NCI-H187 (cell line): ENCODE results near the gene CDK4.
A peak's percentile ranks its signal among the peaks of the same experiment; 100 is the strongest.

Source experiments
- DNase-seq, 2 experiments: peaks; one replicate each; lab custom pipeline; 2025; lab: John Stamatoyannopoulos, UW

CDK4 gene

DNA sequence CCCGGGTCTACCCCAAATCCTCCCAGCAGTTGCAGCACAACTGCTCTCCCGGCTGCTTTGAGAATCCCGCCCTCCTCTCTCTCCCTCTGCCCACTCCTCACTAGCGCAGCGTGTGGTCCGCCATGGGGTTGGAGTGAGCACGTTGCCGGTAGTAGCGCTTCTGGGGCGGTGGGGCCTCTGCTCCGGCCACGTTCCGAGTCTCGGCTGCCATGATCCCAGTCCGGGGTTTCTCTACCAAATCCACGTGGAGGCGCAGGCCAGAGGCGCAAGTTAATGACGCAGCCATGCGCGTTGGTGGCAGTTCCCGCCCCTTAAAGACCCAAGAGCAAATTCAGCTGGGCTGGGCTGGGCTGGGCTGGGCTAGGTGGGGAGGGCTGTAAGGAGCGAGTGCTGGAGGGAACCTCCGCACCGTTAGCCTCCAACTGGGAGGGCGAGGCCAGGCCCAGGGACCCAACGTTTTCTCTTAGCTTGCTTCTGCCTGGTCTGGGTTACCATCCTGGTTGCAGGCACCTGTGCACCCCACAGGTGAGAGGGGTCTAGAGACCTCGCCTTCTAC is 19.8 kb upstream of the CDK4 start, which contains the start of gene METTL1:
METTL1 (minus strand) TSS at position 233 of the 556 bp plus-strand sequence; CDS start at position 211, 22 bp downstream.
- DNase-seq: peak; percentile 92 to 95

DNA sequence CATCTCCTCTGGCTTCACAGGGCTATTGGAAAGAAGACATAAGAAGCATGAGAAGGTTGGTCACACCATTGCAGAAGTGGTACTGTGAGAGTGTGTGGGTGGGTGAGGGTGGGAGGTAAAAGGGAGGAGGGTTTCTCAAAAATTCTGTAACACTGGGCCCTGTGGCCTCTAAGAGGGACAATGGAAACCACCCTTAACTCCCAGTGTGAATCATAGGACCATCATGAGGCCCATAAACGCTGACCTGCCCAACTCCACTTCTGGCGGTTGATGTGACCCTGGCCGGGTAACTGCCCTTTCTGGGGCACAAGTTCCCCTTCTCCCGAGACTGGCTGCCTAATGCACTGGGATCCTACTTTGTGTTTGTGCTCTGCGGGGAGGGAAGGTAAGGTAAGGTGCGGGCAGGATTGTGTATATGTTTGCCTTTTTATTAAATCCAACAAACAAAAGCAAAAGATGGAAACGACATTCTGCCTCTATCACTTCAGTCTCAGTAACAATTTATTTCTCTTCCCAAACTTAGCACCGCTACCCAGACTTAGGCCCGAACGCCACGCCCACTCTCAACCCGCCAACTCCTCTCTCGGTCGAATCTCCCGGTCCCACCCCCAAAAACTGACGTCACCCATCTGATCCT is 19.2 kb upstream of the CDK4 start:
- DNase-seq: peak in 1 of 2 experiments; percentile 86

GRCh38 chr12:57770734-57771133 is 18.6 kb upstream of the CDK4 start:
- DNase-seq: no peak

- DNase-seq: no peak
Observed at GRCh38 chr12:57769594-57769993, 17.5 kb upstream of the CDK4 start.

DNA sequence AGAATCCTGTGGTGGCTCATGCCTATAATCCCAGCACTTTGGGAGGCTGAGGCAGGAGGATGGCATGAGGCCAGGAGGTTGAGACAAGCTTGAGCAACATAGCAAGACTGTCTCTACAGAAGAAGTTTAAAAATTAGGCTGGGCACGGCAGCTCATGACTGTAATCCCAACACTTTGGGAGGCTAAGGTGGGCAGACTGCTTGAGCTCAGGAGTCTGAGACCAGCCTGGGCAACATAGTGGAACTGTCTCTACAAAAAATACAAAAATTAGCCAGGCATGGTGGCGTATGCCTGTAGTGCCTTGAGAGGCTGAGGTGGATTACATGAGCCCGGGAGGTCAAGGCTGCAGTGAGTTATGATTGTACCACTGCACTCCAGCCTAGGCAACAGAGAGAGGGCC is 15.8 kb upstream of the CDK4 start:
- no peak for DNase-seq

- no peak for DNase-seq
Observed at GRCh38 chr12:57767305-57767698, 15.2 kb upstream of the CDK4 start.

- DNase-seq: no peak
Observed at GRCh38 chr12:57766464-57767304, 14.6 kb upstream of the CDK4 start, which contains the start of gene CYP27B1. Gene CYP27B1, minus strand, starts transcription at chr12:57767078. Its CDS starts 37 bp downstream, at chr12:57767041.

DNA sequence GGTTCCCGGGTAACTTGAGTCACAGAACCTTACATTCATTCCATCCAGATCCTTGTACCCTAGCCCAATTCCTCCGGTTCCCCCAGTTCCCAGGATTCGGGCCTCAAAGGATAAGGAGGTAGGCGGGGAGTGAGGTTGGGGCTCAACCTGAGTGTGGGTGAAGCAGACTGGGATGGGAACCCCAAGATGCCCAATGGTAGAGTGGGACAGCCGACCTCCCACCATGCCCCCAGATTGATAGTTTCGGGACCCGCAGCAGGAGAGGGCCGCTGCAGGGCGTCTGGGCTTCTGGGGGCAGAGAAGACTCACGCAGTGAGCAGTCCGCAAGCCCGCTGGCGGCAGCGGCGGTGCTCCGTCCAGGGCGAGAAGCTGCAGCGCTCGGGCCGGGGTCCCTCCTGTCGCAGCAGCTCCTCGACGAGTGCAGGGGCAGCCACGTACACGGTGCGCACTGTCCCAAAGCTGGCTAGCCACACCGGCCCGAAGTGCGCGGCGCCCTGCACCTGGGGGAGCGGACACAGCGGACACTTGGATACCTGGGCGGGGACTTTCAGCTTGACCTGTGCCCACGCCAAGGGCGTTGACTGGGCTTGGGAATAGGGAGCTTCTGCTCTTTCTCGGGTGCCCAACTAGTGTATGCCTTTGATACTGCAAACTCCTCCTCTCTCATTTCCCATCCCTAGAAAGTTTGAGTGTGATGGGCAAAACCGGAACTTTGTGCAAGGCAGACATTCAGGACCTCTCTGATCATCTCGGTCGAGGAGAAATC is 13.8 kb upstream of the CDK4 start:
- no peak for DNase-seq

DNA sequence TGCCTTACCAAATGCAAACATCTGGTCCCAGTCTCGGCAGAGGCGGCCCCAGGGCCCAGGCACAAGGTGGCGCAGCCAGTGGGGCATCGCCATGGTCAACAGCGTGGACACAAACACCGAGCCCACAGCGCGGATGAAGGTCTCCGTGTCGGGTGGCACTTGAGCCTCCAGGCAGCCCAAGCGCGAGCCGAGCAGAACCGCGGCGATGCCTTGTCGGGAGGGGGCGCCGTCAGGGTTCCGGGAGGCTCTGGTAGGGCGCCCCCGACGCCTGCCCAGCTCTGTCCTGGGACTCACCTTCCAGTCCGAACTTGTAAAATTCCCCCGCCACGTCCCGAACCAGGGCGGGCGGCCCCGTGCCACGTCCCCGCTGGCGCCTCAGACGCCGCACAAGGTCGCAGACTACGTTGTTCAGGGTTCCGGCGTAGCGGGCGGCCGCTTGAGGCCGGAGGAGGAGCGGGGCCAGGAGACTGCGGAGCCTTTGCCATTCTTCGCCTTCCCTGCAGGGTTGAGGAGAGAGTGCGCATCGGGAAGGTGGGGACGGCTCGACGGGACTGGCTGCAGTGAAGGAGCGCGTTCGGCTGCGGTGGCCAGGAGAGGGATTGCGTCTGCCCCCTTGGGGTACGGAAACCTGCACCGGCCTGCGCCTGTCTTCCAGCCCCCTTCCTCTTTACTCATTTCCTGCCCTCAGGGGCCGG is 13.0 kb upstream of the CDK4 start:
- no peak for DNase-seq

DNA sequence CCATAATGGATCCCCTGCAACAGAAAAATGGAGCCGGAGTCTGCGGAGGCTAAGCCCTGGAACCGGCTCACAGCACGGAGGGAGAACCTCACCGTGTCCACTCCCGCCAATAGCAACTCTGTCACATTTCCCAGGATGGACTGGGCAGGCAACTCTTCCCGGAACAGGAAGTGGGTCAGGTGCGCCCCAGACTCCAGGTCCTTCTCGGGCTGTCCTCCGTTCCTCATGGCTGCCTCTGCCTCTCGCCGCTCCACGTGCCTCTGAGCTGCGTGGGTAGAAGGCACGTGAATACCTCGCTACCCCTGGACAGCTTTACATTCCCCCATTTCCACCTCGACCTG is 12.5 kb upstream of the CDK4 start:
- DNase-seq: no peak

DNA sequence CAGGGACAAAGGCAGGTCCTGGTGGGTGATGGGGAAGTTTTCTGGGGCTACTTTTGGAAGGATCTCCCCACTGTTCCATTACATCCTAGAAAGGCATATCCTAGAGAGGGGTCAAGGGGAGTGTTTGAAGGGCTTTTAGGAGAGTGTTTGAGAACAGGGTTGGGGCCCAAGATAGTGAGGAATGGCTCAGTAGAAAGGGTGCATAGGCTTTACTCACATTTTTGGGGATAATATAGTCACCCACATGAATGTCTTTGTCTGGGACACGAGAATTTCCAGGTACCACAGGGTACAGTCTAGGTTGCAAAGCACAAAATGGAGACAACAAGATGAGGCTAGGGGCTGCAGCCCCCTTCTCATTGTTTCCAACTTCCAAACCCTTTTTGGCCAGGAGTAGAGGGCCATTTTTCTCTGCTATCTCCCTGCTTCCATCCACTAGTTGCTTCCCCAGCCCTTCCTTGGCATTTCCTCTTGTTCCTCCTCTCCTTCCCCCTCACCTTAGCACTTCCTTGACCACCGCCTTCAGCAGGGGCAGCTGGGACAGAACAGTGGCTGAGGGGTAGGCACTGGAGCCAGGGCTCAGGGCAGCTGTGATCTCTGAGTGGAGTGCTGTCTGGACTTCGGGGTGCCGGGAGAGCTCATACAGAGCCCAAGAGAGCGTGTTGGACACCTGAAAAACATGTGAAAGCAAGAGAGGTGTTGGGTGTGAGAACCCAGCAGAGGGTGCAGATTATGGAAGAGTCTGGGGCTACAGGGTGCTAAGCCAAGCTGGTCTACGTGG is 12.0 kb upstream of the CDK4 start:
- no peak for DNase-seq

DNA sequence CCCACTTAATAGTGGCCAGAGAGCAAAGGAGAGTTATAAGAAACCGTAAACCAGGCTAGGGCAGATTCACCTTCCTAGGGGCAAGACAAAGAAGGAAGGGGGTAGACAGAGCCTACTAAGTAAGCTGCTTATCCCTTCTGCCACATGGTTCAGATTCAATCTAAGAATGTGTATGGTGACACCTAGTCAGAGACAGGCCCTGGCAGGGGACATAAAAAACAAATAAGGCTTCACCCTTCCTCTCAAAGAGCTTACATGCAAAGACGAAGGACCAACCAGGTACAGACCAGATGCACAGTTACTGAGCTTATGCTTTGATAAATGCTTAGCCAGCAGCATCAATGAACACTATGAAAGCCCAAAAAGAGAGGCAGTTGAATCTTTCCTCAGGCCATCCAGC is 10.4 kb upstream of the CDK4 start:
- DNase-seq: no peak

- no peak for DNase-seq
Observed at GRCh38 chr12:57761391-57761998, 9.4 kb upstream of the CDK4 start.

DNA sequence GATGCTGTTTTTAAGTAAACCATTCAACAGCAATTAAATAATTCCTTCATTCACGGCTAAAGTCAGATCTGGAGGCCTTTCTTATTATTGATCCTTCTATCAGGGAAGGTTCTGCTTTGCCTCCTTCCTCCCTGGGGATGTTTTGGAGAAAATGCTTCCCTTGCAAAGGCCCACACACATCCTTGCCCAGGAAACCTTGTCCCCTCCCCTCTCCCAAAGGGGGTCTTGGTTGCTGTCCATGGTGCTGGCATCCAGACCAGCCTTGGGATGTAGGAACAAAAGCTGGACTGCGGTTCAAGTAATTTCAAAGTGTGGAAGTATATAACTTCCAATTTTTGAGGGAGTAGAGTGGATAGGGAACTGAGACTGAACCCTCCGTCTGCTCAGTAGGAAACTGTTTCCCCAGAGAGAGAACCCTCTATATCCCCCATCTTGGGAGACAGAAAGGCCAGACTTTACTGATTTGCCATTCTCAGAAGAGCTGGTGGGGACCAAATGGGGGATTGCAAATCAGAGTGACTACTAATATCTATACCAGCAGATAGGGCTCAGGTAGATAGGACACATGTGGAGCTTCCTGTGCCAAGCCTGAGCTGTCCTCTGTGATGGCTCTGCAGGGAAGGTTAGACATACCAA is 8.4 kb upstream of the CDK4 start:
- DNase-seq: no peak

DNA sequence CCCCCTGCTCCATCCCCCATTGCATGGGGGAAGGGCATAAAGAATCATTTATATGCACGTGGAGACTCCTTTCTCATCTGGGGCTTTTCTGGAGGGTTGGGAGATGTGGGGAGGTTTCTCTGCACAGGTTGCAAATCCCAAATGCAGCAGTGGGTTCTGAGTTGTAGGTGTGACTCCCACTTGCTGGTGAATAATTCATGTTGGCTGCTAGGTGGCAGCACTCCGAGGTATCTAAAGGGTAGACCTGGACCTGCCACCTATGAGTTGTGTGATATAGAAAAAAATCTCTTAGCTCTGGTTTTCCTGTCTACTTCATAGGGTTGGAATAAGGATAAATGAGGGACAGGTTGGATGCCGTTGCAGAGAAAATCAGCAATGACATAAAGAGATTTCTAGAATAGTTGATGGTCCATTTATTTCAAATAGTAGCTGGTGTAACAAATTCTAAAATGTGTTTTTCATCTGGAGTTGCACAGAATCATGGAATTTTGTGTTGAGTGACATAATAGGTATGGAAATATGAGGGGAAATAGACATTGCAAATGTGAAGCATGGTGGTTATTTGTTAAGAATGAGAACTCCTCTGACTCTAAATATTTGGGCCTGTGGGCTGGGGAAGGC is 7.4 kb upstream of the CDK4 start:
- DNase-seq: no peak

DNA sequence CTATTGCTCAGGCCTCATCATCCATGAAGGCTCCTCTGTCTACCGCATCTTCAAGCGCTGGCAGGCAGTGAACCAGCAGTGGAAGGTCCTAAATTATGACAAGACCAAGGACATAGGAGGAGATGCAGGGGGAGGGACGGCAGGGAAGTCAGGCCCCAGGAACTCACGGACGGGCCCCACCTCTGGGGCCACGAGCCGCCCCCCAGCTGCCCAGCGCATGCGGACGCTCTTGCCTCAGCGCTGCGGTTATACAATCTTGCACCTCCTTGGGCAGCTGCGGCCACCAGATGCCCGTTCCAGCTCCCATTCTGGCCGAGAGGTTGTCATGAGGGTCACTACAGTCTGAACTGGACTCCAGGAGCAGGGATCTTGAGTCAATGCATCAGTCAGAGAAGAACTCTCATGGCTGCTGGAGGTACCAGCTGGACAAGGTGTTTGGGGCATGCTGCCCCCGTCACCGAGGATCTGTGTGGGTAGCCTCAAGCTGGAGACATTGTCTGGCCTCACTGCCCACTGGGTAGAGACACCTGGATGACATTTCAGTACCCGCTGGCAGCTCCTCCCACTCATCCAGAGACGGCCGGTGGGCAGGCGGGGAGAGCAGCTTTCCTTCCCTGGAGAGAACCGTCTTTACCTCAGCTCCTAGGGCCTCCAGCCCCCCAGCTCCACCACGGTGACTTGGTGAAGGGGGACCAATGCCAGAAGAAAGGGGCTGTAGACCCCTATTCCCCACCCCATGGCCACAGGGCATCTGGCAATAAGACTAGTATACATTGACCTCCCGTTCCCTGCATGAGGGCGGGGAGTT is 6.6 kb upstream of the CDK4 start:
- no peak for DNase-seq

DNA sequence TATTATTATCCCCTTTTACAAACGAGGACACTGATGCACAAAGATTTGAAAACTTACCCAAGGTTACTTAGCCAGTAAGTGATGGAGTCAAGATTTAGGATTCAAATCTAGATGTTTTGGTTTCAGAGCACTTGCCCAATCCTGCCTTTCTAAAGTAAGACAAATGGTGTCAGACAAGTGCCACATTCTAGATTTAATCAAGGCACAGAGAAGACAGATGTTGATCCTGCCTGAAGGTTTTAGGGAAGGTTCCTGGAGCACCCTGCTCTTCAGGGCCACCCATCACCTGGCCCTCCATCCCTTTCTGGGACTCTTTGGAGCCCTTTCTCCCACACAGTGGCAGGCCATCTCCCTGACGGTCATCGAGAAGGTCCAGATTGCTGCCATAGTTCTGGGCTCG is 5.7 kb upstream of the CDK4 start:
- no peak for DNase-seq

DNA sequence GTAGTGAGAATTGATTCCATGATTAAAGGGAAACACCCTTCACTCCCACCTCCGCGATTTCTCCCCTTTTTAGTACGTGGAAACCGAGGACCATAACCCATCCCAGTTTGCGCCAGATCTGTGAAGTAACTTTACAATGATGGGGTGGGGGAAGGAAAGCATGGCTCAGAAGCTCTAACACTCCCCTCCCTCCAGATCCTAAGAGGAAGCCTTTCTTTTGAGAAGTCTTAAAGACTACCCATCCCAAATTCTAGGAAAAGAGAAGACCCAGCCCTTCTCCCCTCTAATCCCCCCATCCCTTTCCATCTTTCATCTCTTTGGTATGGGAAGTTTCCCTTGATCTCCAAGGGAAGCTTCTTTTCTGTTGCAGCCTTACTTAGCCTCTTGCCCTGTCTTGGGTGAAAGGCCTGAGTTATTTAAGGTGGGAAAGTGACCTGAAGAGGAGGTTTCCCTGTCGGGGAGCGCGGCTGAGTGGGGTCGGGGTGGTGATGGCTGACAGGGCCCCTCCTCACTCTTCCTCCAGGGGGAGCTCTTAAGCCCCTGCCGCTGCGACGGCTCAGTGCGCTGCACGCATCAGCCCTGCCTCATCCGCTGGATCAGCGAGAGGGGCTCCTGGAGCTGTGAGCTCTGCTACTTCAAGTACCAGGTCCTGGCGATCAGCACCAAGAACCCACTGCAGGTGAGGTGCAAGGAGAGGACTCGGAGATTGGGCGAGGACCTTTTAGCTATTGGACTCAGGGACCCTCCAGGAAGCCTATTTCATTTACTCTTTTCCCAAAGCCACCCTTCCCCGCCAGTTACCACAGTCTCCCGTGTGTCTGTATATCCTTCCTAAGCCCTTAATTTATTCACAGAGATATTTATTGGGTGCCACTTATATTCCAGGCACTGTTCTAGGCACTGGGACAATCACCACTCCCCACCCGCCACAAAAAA is 4.6 kb upstream of the CDK4 start:
- DNase-seq: no peak
